Stimulated activated CD4-positive, alpha-beta T cell treated with anti-CD3 and anti-CD28 coated beads, TNF-alpha, amount 100 ng/mL, for 1 hour (primary cell): ENCODE results near the gene PHC3.

Experiments used
- DNase-seq, 3 donors: peaks; one replicate each; pipeline ENCODE4 v3.0.0-alpha.2; 2020; ENCODE audit warnings: low read depth in 3 of 3, low spot score in 1 of 3

PHC3 gene

GRCh38 chr3:170189398-170190256, 8.1 kb upstream of the PHC3 start:
- DNase-seq = no peak

DNA sequence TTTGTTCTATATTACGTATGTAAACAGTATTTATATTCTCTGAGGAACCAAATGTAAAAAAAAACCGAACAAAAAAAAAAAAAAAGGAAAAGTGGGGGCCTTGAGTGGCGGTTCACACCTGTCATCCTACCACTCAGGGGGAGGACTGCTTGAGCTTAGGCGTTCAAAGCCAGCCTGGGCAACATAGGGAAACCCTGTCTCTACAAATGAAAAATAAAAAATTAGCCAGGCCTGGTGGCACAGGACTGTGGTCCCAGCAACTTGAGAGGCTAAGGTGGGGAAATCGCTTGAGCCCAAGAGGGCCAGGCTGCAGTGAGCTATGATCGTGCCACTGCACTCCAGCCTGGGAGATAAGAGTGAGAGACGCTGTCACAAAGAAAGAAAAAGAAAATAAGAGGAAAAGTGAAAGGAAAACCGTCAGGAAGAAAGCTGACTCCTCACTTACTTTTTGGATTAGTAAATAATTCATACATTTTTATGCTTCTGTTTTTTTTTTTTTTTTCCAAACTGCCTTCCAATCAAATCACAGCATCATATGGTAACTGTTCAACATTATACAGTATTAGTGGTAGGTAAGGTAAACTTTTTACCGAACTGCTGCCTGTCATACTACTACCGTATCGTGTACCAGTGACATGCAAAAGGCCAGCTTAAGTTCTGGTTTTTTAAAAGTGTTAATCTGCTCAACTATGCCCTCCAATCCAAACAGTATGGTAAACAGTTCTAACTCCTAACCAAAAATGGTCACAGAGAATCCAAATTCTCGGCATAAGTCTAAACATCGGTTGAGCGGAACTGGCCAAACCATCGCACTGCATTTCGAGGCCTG, 1.2 kb downstream of the PHC3 start:
- no peak for DNase-seq

DNA sequence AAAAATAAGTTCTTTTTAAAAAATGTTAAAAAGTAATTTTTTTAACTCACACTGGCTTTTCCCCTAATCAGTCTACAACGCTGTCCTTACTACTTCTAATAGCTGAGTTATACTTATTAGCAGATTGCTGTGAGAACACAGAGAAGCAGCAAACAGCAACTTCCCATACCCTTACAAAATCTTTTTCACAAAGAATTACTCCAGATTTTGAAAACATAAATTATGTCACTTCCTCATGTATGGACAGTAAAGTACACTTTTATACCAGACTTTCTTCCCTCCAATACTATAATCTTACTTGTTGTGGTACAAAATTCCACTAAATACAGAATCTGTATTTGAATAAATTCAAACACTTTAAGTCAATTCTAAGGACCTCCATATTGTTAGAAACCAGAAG, 2.1 kb downstream of the PHC3 start:
- DNase-seq = no peak

DNA sequence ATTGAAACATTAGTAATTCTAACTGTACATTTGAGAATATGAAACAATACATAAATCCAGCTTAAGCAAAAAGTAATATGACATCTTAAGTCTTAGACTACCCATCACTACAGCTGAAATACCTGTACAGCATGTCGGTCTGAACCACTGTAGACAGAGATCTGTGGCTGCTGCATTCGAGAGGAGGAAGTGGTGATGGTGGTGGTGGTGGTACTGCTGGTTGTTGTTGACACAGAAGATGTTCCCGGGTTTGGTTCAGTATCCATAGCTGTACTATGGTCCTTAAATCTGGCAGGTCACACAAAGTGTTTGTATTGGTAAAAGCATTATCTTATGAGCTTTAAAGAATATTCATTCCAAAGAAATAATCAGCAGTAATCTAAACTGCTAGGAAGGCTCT, 2.9 kb downstream of the PHC3 start:
- DNase-seq = peak in 1 of 3 donors; percentile 11

DNA sequence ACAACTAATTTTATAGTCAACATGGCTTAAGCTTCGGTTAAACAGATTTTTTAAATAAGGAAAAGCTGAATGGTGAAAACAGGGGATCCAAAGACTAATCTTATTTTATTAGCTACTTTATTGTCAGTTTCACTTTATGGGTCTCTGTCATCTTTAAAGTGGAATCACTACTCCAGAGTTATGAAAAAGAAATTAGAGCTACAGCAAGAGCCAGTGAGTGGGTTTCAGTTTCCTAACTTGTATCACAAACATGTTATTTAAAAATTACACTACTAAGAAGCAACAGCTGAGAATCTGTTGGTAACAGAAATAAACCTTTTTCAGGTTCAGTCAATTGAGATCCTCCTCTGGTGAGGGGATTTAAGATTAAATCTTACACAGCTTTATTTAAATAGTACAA, 10.0 kb downstream of the PHC3 start:
- no peak for DNase-seq

GRCh38 chr3:170164717-170165116, 16.8 kb downstream of the PHC3 start:
- DNase-seq = no peak

DNA sequence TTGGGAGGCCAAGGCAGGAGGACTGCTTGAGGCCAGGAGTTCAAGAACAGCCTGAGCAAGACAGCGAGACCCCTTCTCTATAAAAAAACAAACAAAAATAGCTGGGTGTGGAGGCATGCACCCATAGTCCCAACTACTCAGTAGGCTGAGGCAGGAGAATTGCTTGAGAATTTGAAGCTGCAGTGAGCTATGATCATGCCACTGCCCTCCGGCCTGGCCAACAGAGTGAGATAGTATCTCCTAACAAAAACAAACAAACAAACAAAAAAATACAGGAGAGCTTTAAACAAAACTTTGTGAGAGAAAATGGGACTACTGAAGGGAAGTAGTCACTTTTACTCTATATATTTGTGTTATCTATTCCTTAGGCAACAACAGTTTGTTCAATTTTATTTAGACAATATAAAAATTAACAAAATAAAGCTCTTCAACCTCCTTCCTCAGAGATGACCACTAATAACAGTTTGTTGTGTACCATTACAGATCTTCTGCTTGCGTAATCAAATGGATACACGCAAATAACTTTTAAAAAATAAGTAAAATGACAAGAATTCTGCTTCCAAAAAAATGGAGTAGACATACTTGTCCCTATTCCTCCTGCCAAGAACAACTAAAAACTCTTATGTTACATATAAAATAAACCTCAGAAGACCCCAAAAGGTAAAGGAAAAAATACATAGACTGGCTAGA, 17.4 kb downstream of the PHC3 start:
- no peak for DNase-seq

- DNase-seq = no peak
Measured at GRCh38 chr3:170162630-170163029, 18.9 kb downstream of the PHC3 start.

DNA sequence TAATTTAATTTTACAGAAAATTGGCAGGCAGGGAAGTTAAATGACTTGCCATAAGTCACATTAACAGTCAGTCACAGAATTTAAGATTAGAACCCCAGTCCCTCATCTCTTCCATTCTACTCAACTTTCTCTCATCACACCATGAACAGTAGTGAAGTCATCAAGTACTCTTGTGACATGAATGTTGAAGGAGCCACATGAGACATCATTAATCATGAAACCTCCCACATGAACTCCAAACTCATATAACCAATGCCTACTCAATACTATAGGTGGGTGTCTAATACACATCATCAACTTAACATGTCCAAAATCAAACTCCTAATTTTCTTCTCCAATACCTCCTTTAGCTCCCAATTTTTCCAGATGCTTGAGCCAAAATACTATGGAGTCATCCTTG, 19.5 kb downstream of the PHC3 start:
- no peak for DNase-seq

DNA sequence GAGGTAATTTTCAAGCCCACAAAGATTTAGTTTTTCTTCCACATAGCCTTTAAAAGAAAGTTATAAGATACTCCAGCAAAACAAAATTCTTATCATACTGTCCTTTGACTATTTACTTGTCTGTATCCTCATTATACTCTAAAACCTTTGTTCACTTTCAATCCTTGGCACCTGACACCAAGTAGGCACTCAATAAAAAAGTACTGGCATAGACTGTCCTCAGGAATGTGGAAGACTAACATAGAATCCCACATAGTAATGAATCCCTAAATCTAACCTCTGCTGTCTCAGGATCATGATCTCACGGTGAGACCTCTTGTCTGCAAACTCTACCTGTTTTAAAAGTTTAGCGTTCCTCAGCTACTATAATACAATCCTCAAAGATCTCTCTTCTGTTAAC, 21.6 kb downstream of the PHC3 start:
- DNase-seq = no peak

DNA sequence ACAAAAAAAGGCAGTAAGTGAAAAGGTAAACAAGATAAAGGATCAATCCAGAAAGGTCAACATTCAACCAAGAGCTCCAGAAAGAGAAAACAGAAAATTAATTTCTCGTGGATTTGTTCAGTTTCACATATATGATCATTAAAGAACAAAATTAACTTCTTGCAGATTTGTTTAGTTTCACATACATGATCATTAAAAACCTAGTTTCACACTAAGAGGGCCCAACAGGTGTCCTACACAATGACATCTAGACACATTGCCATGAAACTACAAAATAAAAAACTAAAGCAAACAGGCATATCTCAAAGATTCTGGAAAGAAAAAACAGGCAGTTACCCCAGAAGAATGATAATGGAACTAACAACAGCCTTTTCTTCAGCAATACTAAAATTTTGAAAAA, 22.1 kb downstream of the PHC3 start:
- no peak for DNase-seq

DNA sequence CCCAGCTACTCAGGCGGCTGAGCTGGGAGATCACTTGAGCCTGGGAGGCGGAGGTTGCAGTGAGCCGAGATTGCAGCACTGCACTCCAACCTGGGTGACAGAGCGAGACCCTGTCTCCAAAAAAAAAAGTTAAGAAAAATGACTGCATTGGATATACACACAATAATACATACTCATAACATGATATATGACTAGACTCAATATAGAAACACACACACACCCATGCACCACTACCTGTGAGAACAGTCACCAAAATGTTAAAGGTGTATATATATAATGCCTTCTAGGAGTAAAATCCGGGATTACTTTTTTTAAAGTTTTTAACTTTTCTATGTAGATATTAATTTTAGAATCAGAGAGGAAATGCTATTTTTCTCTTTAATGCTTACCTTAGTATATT, 25.9 kb downstream of the PHC3 start:
- no peak for DNase-seq

GRCh38 chr3:170154569-170155143, 26.9 kb downstream of the PHC3 start:
- DNase-seq = no peak

- no peak for DNase-seq
Measured at GRCh38 chr3:170154084-170154483, 27.4 kb downstream of the PHC3 start.

- no peak for DNase-seq
Measured at GRCh38 chr3:170151536-170151935, 30.0 kb downstream of the PHC3 start.

- DNase-seq = no peak
Measured at GRCh38 chr3:170149016-170149415, 32.5 kb downstream of the PHC3 start.

DNA sequence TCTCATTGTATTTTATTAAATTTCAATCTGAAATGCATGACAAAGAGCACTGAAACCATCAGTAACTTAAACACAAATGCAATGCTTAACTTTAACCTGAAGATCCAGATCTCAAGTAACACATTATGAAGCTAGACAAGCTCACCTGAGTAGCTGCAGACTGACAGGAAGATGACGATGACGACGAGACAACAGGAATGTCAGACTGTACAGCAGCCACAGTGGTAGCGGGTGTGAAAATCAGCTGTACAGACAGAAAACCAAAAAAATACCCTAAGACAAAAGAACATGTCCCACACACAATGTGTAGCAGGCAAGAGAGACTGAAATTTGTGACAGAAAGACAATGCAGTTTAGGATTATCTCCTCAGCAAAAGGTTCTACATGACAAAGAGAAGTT, 36.3 kb downstream of the PHC3 start:
- no peak for DNase-seq

DNA sequence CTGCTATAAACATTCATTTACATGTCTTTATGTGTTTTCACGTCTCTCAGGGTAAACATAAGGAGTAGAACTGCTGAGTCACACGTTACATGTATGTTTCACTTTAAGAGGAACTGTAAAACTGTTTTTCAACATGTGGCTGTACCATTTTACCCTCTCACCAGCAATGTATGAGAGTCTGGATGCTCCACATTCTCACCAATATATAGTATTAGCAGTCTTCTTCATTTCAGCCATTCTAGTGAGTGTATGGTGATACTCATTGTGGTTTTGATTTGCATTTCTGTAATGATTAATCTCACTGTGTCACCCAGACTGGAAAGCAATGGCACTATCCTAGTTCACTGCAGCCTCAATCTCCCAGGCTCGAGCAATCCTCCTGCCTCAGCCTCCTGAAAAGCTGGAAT, 37.1 kb downstream of the PHC3 start:
- DNase-seq = no peak

GRCh38 chr3:170142373-170142772, 39.2 kb downstream of the PHC3 start:
- DNase-seq = no peak

GRCh38 chr3:170137986-170138385, 43.5 kb downstream of the PHC3 start:
- DNase-seq = no peak

GRCh38 chr3:170132335-170132734, 49.2 kb downstream of the PHC3 start:
- DNase-seq = no peak
